ENCODE measurements around the gene KDM4B. TPM values are rescaled to one million over a fixed set of nuclear protein-coding genes. Genes with fewer than 3 reads are reported as not detected.

The KDM4B gene
- total and polyA plus RNA-seq, 3 experiments from 2014 or later: 14.6 to 16.0 (median 14.6) TPM

GRCh38 chr19:4983346-4984105, 14.6 kb downstream of the KDM4B start:
- Mint-ChIP-seq H3K27me3 (peaks cover 0 to 3% of the 10 kb centered on the region in 2 donors), H3K36me3 (peaks cover 0 to 17% (median 1%) of the 10 kb centered on the region in 3 donors), H3K9me3 (no peaks in the 10 kb centered on the region), H3K4me1 (peaks cover 8 to 52% (median 26%) of the 10 kb centered on the region in 3 donors), H3K27ac (no peak overlapping the region), H3K4me3 (no peak overlapping the region)
- ChIA-PET POLR2A (no interaction called here), CTCF (no interaction called here)
- no peaks in the 10 kb centered on the region for H3K9me3 ChIP-seq (ENCODE audit: low read length)
- DNase-seq: no peak
- no peaks in the 10 kb centered on the region for H3K36me3 ChIP-seq (ENCODE audit: insufficient read depth, low read length)
- no peak overlapping the region for H3K4me3 ChIP-seq (ENCODE audit: low read length)
- H3K27me3 ChIP-seq (ENCODE audit: insufficient read depth, low read length, poor library complexity, severe bottlenecking): no peaks in the 10 kb centered on the region
- no peaks in the 10 kb centered on the region for H3K4me1 ChIP-seq (ENCODE audit: insufficient read depth, low read length)
- no peak overlapping the region for H3K27ac ChIP-seq (ENCODE audit: low read depth, low read length)

GRCh38 chr19:4984106-4984380, 15.1 kb downstream of the KDM4B start:
- Mint-ChIP-seq H3K27me3 (peaks cover 0 to 3% of the 10 kb centered on the region in 2 donors), H3K4me1 (peaks cover 10 to 56% (median 28%) of the 10 kb centered on the region in 3 donors), H3K9me3 (no peaks in the 10 kb centered on the region), H3K36me3 (peaks cover 0 to 17% (median 1%) of the 10 kb centered on the region in 3 donors), H3K27ac (peak overlapping the region in 2 of 8 donors; percentile 50 to 68), H3K4me3 (no peak overlapping the region)
- Histone ChIP-seq H3K4me1 (ENCODE audit: insufficient read depth, low read length) (no peaks in the 10 kb centered on the region), H3K27ac (ENCODE audit: low read depth, low read length) (no peak overlapping the region), H3K36me3 (ENCODE audit: insufficient read depth, low read length) (no peaks in the 10 kb centered on the region), H3K27me3 (ENCODE audit: insufficient read depth, low read length, poor library complexity, severe bottlenecking) (no peaks in the 10 kb centered on the region), H3K9me3 (ENCODE audit: low read length) (no peaks in the 10 kb centered on the region), H3K4me3 (ENCODE audit: low read length) (no peak overlapping the region)
- POLR2A ChIA-PET: no interaction called here
- DNase-seq: no peak
- CTCF ChIA-PET: no interaction called here

- ChIA-PET CTCF (no interaction called here), POLR2A (interaction anchor here (0.9 kb wide), 1 partner anchor 14 kb away, joined by 3 read pairs; no protein-coding TSS in a partner anchor)
- Histone ChIP-seq H3K4me1 (ENCODE audit: insufficient read depth, low read length) (no peaks in the 10 kb centered on the region), H3K4me3 (ENCODE audit: low read length) (no peak overlapping the region), H3K27ac (ENCODE audit: low read depth, low read length) (no peak overlapping the region), H3K9me3 (ENCODE audit: low read length) (no peaks in the 10 kb centered on the region), H3K36me3 (ENCODE audit: insufficient read depth, low read length) (no peaks in the 10 kb centered on the region), H3K27me3 (ENCODE audit: insufficient read depth, low read length, poor library complexity, severe bottlenecking) (no peaks in the 10 kb centered on the region)
- Mint-ChIP-seq H3K27me3 (no peaks in the 10 kb centered on the region), H3K27ac (peak overlapping the region in 1 of 8 donors; percentile 50), H3K9me3 (no peaks in the 10 kb centered on the region), H3K4me1 (peaks cover 14 to 57% (median 28%) of the 10 kb centered on the region in 3 donors), H3K36me3 (peaks cover 0 to 17% (median 1%) of the 10 kb centered on the region in 3 donors), H3K4me3 (no peak overlapping the region)
- no peak for DNase-seq
These were observed 15.6 kb downstream of the KDM4B start for GRCh38 chr19:4984438-4984990.

- no peak overlapping the region for H3K27ac Mint-ChIP-seq
These were observed 16.7 kb downstream of the KDM4B start for GRCh38 chr19:4985551-4985991.

GRCh38 chr19:4986056-4986455, 17.1 kb downstream of the KDM4B start:
- H3K27ac Mint-ChIP-seq: no peak overlapping the region
- DNase-seq: no peak

More at GRCh38 chr19:4985551-4985991, 16.7 kb downstream of the KDM4B start:
- CTCF ChIA-PET: no interaction called here
- POLR2A ChIA-PET: interaction anchor here (0.9 kb wide), 1 partner anchor 15 kb away, joined by 3 read pairs; no protein-coding TSS in a partner anchor
- peaks cover 1 to 15% (median 4%) of the 10 kb centered on the region in 3 donors for H3K36me3 Mint-ChIP-seq
- H3K9me3 Mint-ChIP-seq: no peaks in the 10 kb centered on the region
- peaks cover 20 to 56% (median 31%) of the 10 kb centered on the region in 3 donors for H3K4me1 Mint-ChIP-seq
- Histone ChIP-seq H3K4me3 (ENCODE audit: low read length) (no peak overlapping the region), H3K4me1 (ENCODE audit: insufficient read depth, low read length) (no peaks in the 10 kb centered on the region), H3K27ac (ENCODE audit: low read depth, low read length) (no peak overlapping the region), H3K27me3 (ENCODE audit: insufficient read depth, low read length, poor library complexity, severe bottlenecking) (no peaks in the 10 kb centered on the region), H3K9me3 (ENCODE audit: low read length) (no peaks in the 10 kb centered on the region), H3K36me3 (ENCODE audit: insufficient read depth, low read length) (no peaks in the 10 kb centered on the region)
- no peak for DNase-seq
- no peaks in the 10 kb centered on the region for H3K27me3 Mint-ChIP-seq
- H3K4me3 Mint-ChIP-seq: no peak overlapping the region

GRCh38 chr19:4986471-4986891, 17.6 kb downstream of the KDM4B start:
- H3K4me1 Mint-ChIP-seq: peaks cover 22 to 54% (median 29%) of the 10 kb centered on the region in 3 donors
- no peaks in the 10 kb centered on the region for H3K27me3 Mint-ChIP-seq
- H3K9me3 Mint-ChIP-seq: no peaks in the 10 kb centered on the region
- H3K36me3 Mint-ChIP-seq: peaks cover 1 to 16% (median 5%) of the 10 kb centered on the region in 3 donors
- ChIA-PET POLR2A (no interaction called here), CTCF (no interaction called here)
- Histone ChIP-seq H3K4me3 (ENCODE audit: low read length) (no peak overlapping the region), H3K9me3 (ENCODE audit: low read length) (no peaks in the 10 kb centered on the region), H3K27ac (ENCODE audit: low read depth, low read length) (no peak overlapping the region), H3K36me3 (ENCODE audit: insufficient read depth, low read length) (no peaks in the 10 kb centered on the region), H3K27me3 (ENCODE audit: insufficient read depth, low read length, poor library complexity, severe bottlenecking) (no peaks in the 10 kb centered on the region), H3K4me1 (ENCODE audit: insufficient read depth, low read length) (no peaks in the 10 kb centered on the region)
- no peak for DNase-seq
- no peak overlapping the region for H3K4me3 Mint-ChIP-seq
- H3K27ac Mint-ChIP-seq: peak overlapping the region in 1 of 8 donors; percentile 29

More at GRCh38 chr19:4986056-4986455, 17.1 kb downstream of the KDM4B start:
- peaks cover 1 to 14% (median 4%) of the 10 kb centered on the region in 3 donors for H3K36me3 Mint-ChIP-seq
- H3K27me3 Mint-ChIP-seq: no peaks in the 10 kb centered on the region
- POLR2A ChIA-PET: no interaction called here
- Histone ChIP-seq H3K4me3 (ENCODE audit: low read length) (no peak overlapping the region), H3K27me3 (ENCODE audit: insufficient read depth, low read length, poor library complexity, severe bottlenecking) (no peaks in the 10 kb centered on the region), H3K36me3 (ENCODE audit: insufficient read depth, low read length) (no peaks in the 10 kb centered on the region), H3K9me3 (ENCODE audit: low read length) (no peaks in the 10 kb centered on the region), H3K27ac (ENCODE audit: low read depth, low read length) (no peak overlapping the region), H3K4me1 (ENCODE audit: insufficient read depth, low read length) (no peaks in the 10 kb centered on the region)
- CTCF ChIA-PET: no interaction called here
- no peaks in the 10 kb centered on the region for H3K9me3 Mint-ChIP-seq
- H3K4me1 Mint-ChIP-seq: peaks cover 20 to 54% (median 29%) of the 10 kb centered on the region in 3 donors
- H3K4me3 Mint-ChIP-seq: no peak overlapping the region

GRCh38 chr19:4987256-4987655, 18.3 kb downstream of the KDM4B start:
- H3K4me1 Mint-ChIP-seq: peaks cover 28 to 52% (median 29%) of the 10 kb centered on the region in 3 donors
- no peaks in the 10 kb centered on the region for H3K36me3 ChIP-seq (ENCODE audit: insufficient read depth, low read length)
- H3K36me3 Mint-ChIP-seq: peaks cover 3 to 23% (median 13%) of the 10 kb centered on the region in 3 donors
- H3K27me3 Mint-ChIP-seq: no peaks in the 10 kb centered on the region
- no peak overlapping the region for H3K4me3 ChIP-seq (ENCODE audit: low read length)
- ChIA-PET POLR2A (no interaction called here), CTCF (interaction anchor here (1.3 kb wide), 1 partner anchor 62 kb away, joined by 3 read pairs; no protein-coding TSS in a partner anchor)
- peak overlapping the region in 3 of 8 donors; percentile 32 to 95 (median 57) for H3K27ac Mint-ChIP-seq
- H3K9me3 ChIP-seq (ENCODE audit: low read length): no peaks in the 10 kb centered on the region
- H3K4me3 Mint-ChIP-seq: no peak overlapping the region
- no peak for DNase-seq
- no peak overlapping the region for H3K27ac ChIP-seq (ENCODE audit: low read depth, low read length)
- H3K9me3 Mint-ChIP-seq: peaks cover 0 to 3% (median 0%) of the 10 kb centered on the region in 5 donors
- no peaks in the 10 kb centered on the region for H3K27me3 ChIP-seq (ENCODE audit: insufficient read depth, low read length, poor library complexity, severe bottlenecking)
- no peaks in the 10 kb centered on the region for H3K4me1 ChIP-seq (ENCODE audit: insufficient read depth, low read length)

GRCh38 chr19:4987692-4988370, 18.9 kb downstream of the KDM4B start:
- no peak overlapping the region for H3K4me3 Mint-ChIP-seq
- H3K27me3 Mint-ChIP-seq: no peaks in the 10 kb centered on the region
- no peaks in the 10 kb centered on the region for H3K36me3 ChIP-seq (ENCODE audit: insufficient read depth, low read length)
- POLR2A ChIA-PET: no interaction called here
- no peaks in the 10 kb centered on the region for H3K27me3 ChIP-seq (ENCODE audit: insufficient read depth, low read length, poor library complexity, severe bottlenecking)
- peaks cover 0 to 5% (median 0%) of the 10 kb centered on the region in 5 donors for H3K9me3 Mint-ChIP-seq
- H3K36me3 Mint-ChIP-seq: peaks cover 8 to 24% (median 17%) of the 10 kb centered on the region in 3 donors
- H3K4me1 ChIP-seq (ENCODE audit: insufficient read depth, low read length): no peaks in the 10 kb centered on the region
- no peak for DNase-seq
- peak overlapping the region in 4 of 8 donors; percentile 23 to 95 (median 46) for H3K27ac Mint-ChIP-seq
- no peak overlapping the region for H3K27ac ChIP-seq (ENCODE audit: low read depth, low read length)
- no peak overlapping the region for H3K4me3 ChIP-seq (ENCODE audit: low read length)
- no peaks in the 10 kb centered on the region for H3K9me3 ChIP-seq (ENCODE audit: low read length)
- peaks cover 28 to 51% (median 34%) of the 10 kb centered on the region in 3 donors for H3K4me1 Mint-ChIP-seq
- CTCF ChIA-PET: interaction anchor here (1.3 kb wide), 1 partner anchor 61 kb away, joined by 3 read pairs; no protein-coding TSS in a partner anchor
